Stimulated activated CD4-positive, alpha-beta T cell treated with anti-CD3 and anti-CD28 coated beads, Interleukin-4, amount 100 ng/mL, for 48 hours (primary cell): ENCODE measurements around the gene CAMK2A.
A peak's percentile ranks its signal among the peaks of the same experiment; 100 is the strongest.
"Not testable (repeated sequence)": the region's sequence is repeated elsewhere in the genome, so short reads cannot be mapped to it uniquely, and the experiment has no call there.

Experiments
- DNase-seq, 2 donors: peaks; one replicate each; pipeline ENCODE4 v3.0.0-alpha.2; 2020; ENCODE audit warnings: low read depth in 2 of 2

CAMK2A gene

DNA sequence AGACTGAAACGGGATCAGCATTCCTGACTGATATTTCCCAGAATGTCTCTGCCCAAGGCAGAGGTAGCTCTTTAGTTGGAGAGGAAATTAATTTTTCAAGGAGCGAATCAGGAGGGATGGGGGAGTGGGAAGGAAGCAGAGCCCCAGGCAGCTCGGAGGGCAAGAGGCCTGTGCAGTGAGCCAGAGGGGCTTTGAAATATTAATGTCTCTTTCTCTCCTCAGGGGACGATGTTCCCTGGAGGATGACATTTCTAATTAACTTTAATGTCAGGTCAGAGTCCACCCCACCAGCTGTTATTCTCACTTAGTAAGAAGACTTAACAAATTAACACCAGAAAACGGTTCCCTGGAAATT is 54.1 kb downstream of the CAMK2A start:
- DNase-seq = no peak

DNA sequence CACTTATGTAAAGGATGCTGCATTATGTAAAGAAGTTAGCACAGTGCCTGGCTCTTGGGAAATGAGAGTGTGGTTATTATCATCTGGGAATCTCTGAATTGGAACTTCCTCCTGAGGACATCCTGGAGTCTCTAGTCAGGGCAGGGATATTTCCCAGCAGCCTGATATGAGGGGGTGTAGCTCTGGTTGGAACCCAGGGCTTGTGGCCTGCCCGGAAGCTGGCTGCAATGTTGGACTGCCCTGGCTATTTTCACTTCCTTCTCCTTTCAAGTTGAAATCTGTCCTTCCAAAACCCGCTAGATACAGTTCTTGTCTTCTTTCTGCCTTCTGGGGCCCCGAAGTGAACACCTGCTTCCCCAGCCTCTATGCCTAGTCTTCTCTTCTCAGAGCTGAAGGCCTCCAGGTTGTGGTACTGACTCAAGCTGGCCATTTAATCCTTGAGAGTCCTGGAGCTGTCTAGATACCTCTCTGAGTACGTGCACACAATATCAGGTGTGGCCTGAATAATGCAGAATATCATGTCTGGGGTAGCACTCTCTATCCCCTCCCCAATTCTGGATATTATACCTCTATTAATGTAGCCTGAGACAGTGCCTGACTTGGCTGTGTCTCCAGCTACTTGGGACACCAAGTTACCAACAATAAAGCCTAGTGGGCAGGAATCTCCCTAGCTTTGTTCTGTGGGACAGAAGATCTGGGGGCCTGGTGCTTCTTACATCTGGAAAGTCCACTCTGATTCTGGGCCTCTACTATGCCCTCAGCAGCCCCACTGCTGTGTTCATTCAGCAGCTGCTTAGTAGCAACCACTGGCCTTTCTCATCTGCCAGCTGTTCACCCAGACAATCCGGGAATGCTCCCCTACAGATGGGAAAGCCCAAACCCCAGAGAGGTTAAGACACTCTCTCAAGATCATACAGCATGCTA is 54.7 kb downstream of the CAMK2A start:
- no peak for DNase-seq

DNA sequence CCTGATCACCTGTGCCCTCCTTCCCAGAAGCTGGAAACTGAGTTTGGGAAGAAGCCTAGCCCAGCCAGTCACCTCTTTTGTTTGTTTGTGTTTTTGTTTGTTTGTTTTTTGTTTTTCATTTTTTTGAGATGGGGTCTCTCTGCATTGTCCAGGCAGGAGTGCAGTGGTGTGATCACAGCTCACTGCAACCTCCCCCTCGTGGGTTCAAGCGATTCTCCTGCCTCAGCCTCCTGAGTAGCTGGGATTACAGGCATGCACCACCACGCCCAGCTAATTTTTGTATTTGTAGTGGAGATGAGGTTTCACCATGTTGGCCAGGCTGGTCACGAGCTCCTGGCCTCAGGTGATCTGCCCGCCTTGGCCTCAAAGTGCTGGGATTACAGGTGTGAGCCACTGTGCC is 55.9 kb downstream of the CAMK2A start:
- not testable (repeated sequence) for DNase-seq

DNA sequence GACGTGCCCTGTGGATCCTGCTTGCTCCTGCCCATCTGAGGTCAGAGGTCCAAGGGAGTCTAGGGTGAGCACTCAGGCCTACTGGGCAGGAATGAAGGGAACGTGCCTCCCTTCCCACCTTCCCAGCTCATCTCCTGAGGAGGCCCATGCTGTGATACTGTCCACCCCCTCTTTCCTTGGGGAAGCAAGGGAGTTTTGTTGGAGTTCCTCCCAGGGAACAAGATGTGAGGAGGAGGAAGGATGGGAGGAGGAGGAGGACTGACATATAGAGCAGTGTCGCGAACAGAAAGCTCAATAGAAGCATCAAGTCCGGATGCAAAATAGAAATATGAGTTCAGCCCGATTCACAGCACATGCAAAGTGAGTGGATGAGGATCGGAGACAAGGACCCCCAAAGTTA is 58.7 kb downstream of the CAMK2A start:
- DNase-seq = no peak

DNA sequence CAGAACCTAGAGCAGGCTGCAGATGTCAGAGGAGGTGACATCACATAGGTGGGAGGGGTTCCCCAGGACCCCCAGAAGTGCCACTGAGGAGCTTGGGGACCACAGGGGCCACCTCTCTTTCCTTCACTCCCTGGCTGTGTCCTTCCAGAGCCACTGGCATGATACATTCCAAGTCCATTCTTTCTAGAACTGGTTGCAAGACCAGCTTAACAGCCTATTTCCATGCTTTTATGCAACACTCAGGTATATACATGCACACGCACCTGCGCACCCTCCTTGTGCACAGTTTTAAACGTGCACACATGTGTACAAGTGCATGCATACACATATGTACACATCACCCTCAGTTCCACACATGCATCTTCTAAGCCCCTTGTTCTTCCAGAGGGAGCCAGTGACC is 60.0 kb downstream of the CAMK2A start:
- DNase-seq = no peak

DNA sequence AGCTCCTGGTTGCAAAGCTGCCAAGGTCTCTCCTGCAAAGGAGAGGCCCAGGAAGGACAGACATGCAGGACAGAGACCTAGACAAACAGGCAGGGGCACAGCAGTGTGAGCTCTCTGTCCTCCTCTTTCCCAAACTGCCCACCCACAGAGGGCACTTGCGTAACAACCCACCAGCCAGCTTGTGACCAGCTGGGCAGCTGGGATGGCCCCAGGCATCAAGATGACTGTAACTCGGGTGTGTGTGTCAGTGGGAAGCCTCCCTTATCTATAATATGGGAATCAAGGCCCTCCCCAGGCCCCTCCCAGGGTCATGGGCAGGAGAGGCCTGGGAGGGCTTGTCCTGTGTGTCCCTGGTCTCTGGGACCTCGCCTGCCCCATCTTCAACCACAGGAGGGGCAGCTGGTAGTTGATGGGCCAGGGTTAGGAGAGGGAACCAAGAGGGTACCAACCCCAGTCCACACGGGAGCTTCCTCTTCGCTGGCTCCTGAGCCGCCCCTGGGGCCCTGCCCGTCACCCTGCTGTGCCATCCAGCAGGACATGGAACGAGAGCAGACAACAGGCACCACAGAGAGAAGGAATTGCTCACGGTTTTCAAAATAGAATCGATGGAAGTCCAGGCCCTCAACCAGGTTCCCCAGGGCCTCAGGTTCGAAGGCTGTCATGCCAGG is 61.8 kb downstream of the CAMK2A start:
- no peak for DNase-seq

DNA sequence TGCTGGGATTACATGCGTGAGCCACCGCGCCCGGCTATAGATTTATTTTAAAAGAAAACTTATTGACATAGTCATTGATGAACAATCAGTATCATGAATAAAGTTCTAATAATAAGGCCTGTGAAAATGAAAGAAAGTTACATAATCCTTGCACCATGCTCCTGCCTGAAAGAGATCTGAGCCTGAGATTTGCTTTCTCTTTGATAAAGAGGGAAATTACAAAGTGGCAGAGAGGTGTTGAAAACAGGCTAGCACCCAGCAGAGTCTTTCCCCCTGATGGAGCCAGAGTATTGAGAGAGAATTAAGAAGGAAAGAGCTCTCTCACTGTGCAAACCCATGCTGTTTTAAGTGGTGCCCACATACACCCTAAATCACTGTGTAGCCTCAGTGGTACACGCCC is 62.5 kb downstream of the CAMK2A start:
- no peak for DNase-seq

DNA sequence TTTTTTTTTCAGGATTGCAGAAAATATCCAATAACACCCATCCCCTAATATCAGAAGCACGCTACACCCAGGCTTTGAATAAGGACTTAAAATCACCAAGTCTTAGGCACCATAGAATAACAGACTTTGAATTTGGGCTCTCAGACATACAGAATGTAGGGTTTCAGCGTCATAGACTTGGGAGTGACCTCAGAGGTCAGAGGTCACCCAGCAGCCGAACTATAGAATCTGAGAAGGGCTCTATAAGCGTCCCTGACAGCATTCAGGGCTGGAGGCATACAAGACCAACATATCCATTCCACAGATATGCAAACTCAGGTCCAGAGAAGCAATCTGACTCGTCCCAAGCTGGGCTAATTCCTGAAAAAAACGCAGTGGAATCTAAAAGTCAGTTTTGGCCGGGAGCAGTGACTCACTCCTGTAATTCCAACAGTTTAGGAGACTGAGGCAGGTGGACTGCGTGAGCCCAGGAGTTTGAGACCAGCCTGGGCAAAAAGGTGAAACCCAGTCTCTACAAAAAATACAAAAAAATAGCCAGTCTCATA is 65.0 kb downstream of the CAMK2A start:
- no peak for DNase-seq

DNA sequence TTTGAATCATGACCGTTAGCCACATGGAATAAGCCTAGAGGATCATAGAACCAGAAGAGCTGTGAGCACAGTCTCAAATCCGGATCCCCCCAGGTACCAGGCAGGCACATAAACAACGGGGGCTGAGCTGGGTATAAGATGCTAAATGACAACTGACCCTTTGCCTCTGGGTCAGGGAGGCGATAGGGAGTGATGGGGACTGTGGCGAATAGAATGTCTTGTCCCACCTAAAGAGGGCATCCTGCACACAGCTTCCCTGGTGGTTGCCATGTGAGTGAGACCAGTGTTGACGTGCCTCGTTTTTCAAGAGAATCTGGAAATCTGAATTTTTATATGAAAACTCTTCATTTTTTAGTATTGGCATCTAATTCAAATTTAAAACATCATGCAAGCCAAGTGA is 66.1 kb downstream of the CAMK2A start:
- no peak for DNase-seq

DNA sequence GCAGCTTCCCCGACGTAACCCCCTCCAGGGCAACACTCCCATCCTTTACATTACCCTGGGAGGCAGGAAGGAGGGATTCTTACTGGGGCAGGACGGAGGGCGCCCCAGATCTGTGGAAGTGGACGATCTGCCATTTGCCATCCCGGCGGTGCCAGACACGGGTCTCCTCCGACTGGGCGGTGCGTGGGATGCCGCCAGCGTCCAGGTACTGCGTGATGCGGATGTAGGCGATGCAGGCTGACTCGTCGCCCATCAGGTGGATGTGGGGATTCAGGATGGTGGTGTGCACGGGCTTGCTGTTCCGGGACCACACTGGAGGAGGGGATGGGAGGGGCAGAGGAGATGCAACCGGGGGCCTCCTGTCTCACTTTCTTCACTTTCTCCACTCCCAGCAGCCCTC is 66.7 kb downstream of the CAMK2A start:
- no peak for DNase-seq

DNA sequence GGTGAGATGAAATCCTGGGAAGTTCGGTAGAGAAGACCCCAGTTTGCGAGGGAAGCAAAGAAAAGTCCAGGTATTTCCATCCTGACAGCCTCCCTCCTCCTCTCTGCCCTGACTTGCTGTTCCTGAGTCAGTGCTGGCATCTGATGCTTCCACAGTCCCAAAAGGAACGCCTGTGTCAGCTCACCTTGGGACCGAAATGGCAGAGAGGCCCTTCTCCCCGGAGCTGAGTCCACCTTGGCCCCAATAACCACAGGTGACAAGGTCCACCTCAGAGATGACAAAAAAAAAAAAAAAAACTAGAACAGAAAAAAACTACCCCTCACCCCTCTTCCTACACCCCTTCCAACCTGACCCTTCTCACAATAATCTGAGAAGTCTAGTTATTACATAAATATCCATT is 68.1 kb downstream of the CAMK2A start:
- DNase-seq = no peak

DNA sequence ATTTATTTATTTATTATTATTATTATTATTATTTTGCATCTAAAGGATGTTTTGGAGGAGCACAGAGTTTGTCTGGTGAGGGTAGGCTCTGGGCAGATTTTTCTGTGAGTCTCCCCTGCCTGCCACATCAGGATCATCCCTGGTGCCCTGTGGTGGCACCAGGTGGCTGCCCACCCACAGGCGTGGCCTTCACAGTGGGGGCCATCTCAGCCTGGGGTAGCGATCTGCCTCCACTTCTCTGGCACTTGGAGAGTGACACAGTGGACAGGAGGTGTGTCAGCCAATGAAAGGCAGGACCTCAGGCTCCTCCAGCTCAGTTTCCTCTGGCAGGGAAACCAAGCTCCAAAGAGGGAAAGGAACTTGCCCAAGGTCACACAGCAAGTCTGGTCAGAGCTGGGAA is 69.7 kb downstream of the CAMK2A start:
- DNase-seq = no peak

DNA sequence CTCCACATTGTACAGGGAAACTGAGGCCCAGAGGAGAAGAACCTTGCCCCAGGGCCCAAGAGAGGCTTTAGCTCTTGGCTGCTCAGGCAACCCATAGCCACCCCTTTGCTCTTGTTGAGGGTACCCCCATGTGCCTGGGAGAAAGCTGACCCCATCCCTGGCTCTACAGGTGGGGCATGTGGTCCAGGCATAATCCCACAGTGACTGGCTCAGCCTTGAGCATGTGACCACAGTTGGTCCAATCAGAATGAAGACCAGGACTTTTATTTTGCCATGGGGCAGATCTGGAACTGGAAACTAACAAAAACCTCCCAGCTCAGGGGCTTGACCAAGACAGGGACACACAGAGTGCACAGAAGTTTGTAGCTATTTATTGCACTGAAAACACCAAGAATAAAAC is 70.4 kb downstream of the CAMK2A start:
- DNase-seq = no peak

DNA sequence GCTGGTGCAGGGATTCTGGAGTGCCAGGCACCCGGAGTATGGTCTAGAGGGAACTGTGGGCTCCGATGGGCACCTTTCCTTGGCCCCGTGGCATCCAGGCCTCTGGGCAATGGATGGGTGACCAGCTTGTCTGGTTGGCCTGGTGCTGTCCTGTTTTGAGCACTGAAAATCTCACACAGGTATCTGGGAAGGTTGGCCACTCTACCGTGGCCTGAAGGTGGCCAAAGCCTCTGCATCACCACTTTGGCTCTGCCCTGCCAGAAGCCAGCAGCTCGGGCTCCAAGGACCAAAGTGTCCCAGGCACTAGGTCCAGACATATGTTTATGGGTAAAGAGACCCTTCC is 70.9 kb downstream of the CAMK2A start:
- no peak for DNase-seq

DNA sequence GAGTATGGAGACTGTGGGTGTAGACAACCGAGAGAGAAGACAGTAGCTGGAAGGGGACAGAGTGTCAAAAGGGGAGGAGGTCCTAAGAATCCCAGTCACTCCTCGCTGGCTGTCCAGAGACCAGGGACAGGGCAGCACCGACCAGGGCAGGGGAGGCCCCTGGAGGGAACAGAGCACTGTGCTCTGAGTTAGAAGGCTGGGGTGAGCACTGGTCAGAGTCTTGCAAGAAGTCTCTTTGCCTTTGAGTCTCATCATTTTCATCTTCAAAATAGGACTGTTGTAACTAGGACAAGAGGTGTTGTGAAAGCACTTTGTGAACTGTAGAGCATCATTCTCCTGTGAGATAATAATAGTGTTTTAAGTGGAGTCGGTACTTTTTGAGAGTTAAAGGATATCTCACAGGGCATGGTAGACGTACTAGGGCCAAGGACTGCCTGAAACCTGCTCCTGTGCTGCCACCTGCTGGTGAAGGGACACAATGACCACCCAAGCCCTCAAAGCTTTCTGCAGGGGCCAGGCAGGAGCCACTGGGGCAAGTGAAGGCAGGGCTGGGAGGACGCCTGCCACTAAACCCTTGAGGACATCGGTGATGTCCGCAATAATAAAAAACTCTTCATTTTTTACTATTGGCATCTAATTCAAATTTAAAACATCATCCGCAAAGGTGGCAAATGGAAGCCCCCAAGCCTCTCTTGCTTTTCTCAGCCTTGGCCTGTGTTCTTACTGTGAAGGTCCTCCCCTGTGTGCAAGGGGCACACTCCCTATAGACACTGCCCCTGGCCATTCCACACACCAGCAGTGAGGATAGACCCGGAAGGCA is 71.5 kb downstream of the CAMK2A start:
- DNase-seq = peak; percentile 74 to 81

DNA sequence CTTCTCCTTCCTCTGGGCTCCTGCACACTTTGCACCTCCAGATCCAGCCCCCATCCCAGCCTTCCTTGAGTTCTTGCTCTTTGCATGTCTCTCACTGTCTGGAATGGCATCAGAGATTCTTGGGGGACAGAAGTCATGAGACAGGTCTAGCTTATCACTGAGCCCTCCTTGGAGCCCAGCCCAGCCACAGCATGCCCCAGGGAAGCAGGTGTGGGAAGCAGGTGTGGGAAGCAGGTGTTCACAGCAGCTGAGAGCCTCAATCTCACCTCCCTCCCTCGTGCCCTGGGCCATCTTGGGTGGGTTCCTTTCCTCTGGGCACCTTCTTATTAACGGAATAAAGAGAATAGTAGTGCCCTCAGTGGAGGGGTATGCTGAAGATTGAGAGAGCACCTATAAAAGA is 72.5 kb downstream of the CAMK2A start:
- no peak for DNase-seq

DNA sequence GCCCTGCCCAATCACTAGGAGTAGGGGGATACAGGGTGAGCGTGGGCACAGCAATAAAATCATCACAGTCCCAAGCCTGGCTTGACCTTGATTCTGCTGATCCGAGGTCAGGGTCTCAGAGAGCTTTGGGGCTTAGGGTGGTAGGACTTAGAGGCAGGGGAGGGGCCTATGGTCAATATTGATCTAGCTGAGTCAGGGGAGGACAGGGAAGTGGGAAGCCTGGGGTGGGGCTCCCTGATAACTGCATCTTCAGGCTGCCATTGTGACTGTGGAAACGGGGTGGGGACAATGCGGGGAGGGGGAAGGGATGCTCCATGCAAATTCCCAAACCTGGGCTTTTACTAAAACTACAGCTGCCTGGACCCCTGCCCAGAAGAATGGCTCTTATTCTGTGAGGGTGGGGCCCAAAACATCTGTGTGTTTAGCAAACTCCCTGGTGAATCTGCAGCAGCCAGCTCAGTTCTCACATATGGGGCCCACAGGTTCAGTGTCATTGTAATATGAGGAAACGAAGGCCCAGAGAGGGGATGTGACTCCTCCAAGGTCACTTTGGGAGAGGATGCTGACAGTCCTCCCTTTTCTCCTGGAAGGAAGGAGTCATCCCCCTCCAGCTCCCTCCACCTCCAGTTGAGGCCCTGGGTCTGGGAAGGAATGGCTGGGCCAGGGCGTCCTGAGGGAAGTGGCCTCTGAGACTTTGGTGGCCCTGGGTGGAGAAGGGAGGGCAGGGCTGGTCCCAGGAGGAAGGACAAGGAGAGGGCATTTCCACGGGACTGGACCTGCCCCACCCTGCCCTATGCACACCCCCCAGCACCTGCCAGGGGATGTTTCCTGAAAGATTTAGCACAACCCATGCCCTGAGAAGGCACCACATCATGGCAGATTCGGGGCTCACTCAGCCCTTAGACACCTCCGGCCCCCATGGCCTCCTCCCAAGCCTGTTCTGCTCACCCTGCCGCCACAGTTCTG is 73.3 kb downstream of the CAMK2A start:
- no peak for DNase-seq

DNA sequence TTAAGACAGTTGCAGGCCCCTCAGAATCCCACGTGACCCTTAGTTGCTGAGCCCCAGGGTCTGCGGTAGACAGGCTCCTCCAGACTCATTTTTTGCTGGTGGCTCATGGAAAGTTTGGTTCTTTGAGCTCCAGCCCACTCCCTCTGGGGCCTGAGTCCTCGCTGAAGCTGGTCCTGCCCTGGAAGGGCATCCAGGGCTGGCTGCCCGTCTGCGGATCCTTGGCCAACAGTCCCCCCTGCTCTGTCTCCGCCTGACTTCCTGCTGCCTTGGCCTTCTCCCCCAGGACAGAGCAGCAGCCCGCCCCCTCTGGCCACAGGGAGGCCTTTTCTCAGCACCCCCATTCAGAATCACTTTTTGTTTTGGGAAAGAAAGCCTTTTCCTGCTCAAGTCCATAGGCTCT is 75.3 kb downstream of the CAMK2A start:
- no peak for DNase-seq

DNA sequence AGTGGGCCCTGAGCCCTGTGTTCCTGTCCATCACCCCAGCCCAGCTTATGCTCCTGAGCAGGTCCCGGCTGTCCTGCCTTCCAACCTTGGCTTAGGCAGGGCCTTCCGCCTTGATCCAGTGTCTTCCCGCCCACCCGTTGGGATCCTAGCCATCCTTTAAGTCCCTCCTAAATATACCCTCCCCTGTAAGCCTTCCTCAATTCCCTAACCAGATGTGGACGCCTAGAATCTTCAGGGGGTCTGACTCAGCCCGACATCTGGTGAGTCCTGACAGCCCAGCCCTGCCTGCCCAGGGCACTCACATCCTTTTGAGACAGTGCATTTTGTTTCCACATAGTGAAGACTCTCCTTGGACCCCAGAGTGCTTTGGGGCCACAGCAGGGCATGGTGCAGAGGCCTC is 76.0 kb downstream of the CAMK2A start:
- DNase-seq = no peak

DNA sequence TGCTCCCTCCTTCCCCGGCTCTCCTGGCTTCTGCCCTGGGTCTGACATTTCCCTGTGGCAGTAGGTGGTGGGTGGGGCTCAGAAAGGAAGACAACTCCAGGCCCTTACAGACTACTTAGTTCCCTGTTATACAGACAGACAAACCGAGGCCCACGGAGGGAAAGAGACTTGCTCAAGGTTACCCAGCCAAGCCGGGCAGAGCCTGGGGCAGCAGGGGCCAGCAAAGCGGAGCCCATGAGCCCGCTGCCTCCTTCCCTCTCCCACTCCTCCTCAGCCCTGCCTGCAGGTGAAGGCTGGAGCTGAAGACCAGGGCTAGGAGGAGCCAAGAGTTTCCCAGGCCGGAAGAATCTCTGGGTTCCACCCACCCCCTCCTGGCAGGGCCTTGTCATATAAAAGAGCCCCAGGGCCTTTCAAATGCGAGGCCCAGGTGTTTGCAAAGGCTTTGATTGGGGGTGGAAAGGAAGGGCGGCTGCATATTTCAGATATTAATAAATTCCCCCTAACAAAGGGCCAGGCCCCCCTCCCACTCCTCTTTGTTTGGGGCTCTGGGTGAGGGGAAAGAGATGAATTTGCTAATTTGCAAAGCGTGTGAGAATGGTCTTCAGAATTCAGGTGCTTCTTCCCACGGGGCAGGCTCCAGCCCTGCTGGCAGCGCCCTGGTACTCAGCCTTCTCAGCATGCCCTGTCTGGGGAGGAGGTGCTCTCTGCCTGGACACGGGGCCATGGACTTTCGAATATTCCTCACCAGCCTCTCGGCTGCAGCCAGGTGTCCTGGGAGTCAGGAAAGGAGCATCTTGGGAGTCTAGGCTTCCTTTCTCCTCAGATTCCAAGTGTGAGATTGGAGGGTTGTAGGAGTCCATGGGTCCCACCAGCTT is 78.2 kb downstream of the CAMK2A start:
- DNase-seq = no peak
